Muscle of leg (tissue), 11 donors: Measurements from ENCODE around the gene PTPRK. TPM values are rescaled to one million over a fixed set of nuclear protein-coding genes. Genes with fewer than 3 reads are reported as not detected.

Experiments
- DNase-seq: peaks from one replicate; pipeline ENCODE4 v3.0.0; 2013
- H3K27ac ChIP-seq: one replicate; pipeline ENCODE4 v1.5.1; 2013; ENCODE audit warnings: mild to moderate bottlenecking, low read length, control low read depth
- H3K27me3 ChIP-seq: one replicate; pipeline ENCODE4 v1.6.1; 2013; ENCODE audit warnings: low read length; ENCODE audit not compliant: control insufficient read depth, insufficient read depth
- H3K36me3 ChIP-seq: one replicate; pipeline ENCODE4 v1.6.1; 2013; ENCODE audit warnings: low read length; ENCODE audit not compliant: control insufficient read depth, insufficient read depth
- H3K4me1 ChIP-seq: one replicate; pipeline ENCODE4 v1.6.1; 2013; ENCODE audit warnings: low read length; ENCODE audit not compliant: control insufficient read depth, insufficient read depth
- H3K4me3 ChIP-seq: one replicate; pipeline ENCODE4 v1.5.1; 2013; ENCODE audit warnings: low read length, control low read depth
- H3K9me3 ChIP-seq: replicated peaks from 2 replicates; pipeline ENCODE4 v1.6.1; 2013; ENCODE audit warnings: low read depth, low read length; ENCODE audit not compliant: control insufficient read depth
- WGBS: methylation state at CpG from one replicate; pipeline ENCODE4 v1.1.5; 2013; ENCODE audit warnings: missing lambda C conversion rate; ENCODE audit not compliant: insufficient coverage; 5-methylcytosine and 5-hydroxymethylcytosine counted together
- polyA plus RNA-seq, 8 donors: library from polyadenylated mRNA; unstranded; fragments of 120-200 nt; gene quantifications; one replicate each; pipeline versions ENCODE4 v1.2.1 to v1.2.3, GENCODE V29; 2013; ENCODE audit warnings: inconsistent platforms in 1 of 8, low replicate concordance in 1 of 8; ENCODE audit not compliant: insufficient read length in 8 of 8, insufficient read depth in 1 of 8
- total RNA-seq: library from RNA; stranded (reverse); fragments of 120-200 nt; gene quantifications from one replicate; pipeline ENCODE4 v1.2.4, GENCODE V29; 2013

PTPRK gene
- total and polyA plus RNA-seq, 9 donors = 14.4 to 21.8 (median 18.2) TPM

DNA sequence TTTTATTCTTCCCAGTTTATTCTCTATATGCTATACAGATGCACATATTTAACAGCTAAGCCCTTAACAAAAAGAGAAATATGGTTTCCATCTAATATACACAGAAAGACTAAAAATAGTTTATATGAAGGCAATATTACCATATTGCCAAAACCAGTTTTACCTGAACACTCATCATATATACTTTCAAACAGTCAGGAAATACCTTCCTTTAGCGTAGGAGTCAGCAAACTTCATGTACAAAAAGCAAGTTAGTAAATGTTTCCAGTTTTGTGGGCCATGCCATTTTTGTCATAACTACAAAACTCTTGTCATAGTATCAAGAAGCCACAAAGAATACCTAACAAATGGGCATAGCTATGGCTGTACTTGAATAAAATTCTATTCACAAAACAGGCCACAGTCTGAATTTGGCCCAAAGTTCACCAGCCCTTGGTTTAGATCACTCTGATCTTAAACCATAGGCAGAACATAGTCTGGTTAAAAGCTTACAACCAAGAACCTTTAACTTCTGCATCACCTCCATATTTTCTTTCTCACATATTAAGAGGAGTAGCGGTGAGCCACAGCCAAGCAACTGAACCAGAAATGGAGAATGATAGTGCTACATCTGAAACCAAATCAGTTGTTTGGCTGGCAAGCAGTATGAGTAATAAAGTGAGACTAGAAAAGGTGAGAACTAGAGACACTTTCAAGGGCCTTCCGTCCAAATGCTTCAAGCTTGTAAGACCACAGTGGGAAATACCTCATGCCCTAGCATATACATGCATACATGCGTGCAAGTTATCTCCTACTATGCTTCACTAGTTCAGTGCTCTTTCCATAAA, 116.6 kb downstream of the PTPRK start:
- no peaks in the 10 kb centered on the region for H3K4me1 ChIP-seq
- H3K27ac ChIP-seq = no peak overlapping the region
- H3K27me3 ChIP-seq = no peaks in the 10 kb centered on the region
- DNase-seq = no peak
- no peak overlapping the region for H3K4me3 ChIP-seq
- no peaks in the 10 kb centered on the region for H3K36me3 ChIP-seq
- H3K9me3 ChIP-seq = no peaks in the 10 kb centered on the region
- no CpG with 5 or more reads among the region's 4 CpGs for WGBS

DNA sequence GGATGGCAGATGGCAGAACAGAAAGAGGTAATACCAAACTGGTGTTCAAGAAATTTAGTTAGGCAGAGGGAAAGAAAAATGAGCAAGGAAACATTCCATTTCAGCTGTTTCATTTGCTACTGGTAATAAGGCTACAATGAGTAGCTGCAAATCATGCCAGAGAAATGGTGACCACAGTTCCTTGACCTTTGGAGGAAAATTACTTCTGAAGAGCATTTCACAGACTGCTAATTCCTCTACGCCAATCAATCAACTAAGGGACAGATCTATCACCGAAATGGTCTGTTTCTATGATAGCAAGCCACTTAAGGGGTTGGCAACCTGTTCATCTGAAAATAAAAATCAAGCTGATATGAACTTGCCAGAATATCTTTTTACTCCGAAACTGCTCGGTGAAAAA, 119.5 kb downstream of the PTPRK start:
- WGBS = no CpG with 5 or more reads among the region's 4 CpGs
- Histone ChIP-seq H3K9me3 (no peaks in the 10 kb centered on the region), H3K27ac (no peak overlapping the region), H3K4me1 (no peaks in the 10 kb centered on the region), H3K27me3 (no peaks in the 10 kb centered on the region), H3K4me3 (no peak overlapping the region), H3K36me3 (no peaks in the 10 kb centered on the region)
- DNase-seq = no peak

DNA sequence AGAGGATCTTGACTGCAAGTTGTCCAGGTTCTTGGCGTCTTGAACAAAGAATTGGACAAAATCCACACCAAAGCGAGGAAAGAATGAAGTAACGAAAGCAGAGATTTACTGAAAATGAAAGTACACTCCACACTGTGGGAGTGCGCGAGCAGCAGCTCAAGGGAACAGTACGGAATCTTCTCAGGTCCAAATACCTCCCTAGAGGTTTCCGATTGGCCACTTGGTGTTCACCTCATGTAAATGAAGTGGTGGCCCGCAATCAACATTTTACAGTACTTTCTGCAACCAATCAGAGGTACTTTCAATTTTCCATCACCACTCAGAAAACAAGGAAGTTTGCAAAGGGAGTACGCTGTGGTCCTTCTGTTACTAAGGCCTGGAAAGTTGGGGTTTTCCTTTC, 122.4 kb downstream of the PTPRK start:
- no peaks in the 10 kb centered on the region for H3K4me1 ChIP-seq
- H3K36me3 ChIP-seq = no peaks in the 10 kb centered on the region
- peak overlapping the region; percentile 25 for H3K4me3 ChIP-seq
- H3K27ac ChIP-seq = peak overlapping the region; percentile 65
- 71% methylated on average over 5 of the region's 9 CpGs for WGBS
- DNase-seq = peak; percentile 90
- no peaks in the 10 kb centered on the region for H3K27me3 ChIP-seq
- no peaks in the 10 kb centered on the region for H3K9me3 ChIP-seq

DNA sequence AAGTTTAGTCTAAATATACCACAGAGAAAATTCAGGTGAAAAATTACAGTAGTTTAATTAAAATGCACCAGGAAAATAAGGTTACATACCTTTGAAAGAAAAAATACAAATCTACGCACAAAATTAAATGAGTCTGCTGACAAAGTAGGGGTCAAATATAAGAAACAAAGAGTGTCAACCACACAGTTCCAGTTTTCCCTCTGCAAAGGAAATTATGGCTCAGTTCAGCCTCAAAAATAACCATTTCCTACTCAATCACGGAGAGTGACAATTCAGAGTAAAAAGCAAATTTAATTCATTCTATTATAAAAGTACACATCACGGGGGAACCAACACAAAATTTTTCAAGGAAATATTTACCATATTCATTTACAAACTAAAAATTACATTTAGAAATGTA, 124.8 kb downstream of the PTPRK start:
- no peaks in the 10 kb centered on the region for H3K27me3 ChIP-seq
- no CpG with 5 or more reads among the region's 3 CpGs for WGBS

DNA sequence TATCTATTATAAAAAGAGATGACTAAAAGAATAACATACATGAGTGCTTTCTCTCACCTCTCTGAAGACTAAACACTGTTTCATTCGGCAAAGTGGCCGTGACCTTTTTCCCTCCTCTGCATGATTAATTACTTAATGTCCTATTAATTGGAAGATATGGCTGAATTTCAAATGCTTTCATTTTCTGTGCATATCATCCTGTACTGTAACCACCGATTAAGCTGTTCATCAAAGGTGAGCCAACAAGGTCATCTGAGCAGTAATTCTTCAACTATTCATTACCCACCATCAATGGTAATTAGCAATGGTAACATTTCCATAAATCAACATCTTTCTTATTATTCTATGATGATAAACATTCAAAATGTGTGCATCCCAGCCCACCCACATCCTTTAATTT, 125.2 kb downstream of the PTPRK start:
- DNase-seq = no peak
- Histone ChIP-seq H3K27ac (no peak overlapping the region), H3K4me3 (no peak overlapping the region), H3K27me3 (no peaks in the 10 kb centered on the region), H3K36me3 (no peaks in the 10 kb centered on the region), H3K9me3 (no peaks in the 10 kb centered on the region), H3K4me1 (no peaks in the 10 kb centered on the region)
- WGBS = no CpG with 5 or more reads among the region's 3 CpGs

More for the DNA sequence above, 124.8 kb downstream of the PTPRK start:
- no peak overlapping the region for H3K27ac ChIP-seq
- DNase-seq = no peak
- H3K4me1 ChIP-seq = no peaks in the 10 kb centered on the region
- H3K36me3 ChIP-seq = no peaks in the 10 kb centered on the region
- H3K4me3 ChIP-seq = no peak overlapping the region
- no peaks in the 10 kb centered on the region for H3K9me3 ChIP-seq

DNA sequence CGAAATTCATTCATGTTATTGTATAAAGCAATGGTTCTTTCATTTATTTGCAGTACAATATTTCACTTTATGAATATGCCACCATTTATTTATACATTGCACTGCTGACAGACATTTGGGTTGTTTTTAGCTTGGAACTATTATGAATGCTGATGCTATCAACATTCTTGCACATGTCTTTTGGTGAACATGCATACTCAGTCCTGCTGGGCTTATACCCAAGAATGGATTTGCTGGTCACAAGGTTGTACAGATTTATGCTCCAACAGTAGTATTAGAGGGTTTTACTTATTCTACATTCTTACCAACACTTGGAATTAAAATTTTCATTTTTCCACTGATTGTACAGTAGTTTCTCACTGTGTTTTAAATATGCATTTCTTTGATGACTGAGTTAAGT, 126.2 kb downstream of the PTPRK start:
- DNase-seq = no peak
- no peak overlapping the region for H3K4me3 ChIP-seq
- no peaks in the 10 kb centered on the region for H3K27me3 ChIP-seq
- no peaks in the 10 kb centered on the region for H3K9me3 ChIP-seq
- no CpG with 5 or more reads among the region's 1 CpG for WGBS
- no peaks in the 10 kb centered on the region for H3K36me3 ChIP-seq
- H3K27ac ChIP-seq = no peak overlapping the region
- H3K4me1 ChIP-seq = no peaks in the 10 kb centered on the region

DNA sequence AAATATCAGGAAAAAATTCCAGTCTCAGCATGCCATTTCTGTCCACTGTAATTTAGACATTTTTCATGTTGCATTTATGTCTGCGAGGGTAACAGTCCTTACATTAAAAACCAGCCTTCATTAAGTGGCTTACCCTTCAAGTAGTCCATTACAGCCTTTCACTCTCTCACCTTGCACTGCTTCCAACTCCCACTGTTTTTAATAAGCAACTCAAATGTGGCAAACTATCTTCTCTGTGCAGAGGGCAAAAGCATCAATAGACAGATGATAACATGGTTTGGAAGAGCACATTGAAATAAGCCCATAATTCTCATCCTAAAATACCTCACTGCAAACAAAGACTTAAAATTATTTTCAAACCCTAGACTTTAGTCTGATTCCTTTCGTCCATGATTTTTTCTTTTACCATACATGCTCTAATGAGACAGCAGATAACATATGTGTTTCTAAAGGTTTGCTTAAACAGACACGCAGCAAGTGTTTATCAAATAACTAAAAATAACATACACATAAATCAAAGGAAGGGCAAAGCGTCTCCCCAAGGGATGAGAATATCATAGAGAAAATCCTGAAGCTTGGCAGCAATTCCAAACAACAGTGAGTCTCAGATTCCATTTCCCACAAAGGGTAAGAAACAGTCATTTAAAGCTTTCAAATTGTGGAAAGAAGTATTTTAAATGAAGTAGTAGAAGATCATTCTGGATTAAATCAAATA, 130.4 kb downstream of the PTPRK start:
- Histone ChIP-seq H3K27me3 (no peaks in the 10 kb centered on the region), H3K27ac (no peak overlapping the region), H3K4me1 (no peaks in the 10 kb centered on the region), H3K9me3 (no peaks in the 10 kb centered on the region), H3K4me3 (no peak overlapping the region), H3K36me3 (no peaks in the 10 kb centered on the region)
- WGBS = 89% methylated on average over 1 of the region's 4 CpGs
- no peak for DNase-seq

DNA sequence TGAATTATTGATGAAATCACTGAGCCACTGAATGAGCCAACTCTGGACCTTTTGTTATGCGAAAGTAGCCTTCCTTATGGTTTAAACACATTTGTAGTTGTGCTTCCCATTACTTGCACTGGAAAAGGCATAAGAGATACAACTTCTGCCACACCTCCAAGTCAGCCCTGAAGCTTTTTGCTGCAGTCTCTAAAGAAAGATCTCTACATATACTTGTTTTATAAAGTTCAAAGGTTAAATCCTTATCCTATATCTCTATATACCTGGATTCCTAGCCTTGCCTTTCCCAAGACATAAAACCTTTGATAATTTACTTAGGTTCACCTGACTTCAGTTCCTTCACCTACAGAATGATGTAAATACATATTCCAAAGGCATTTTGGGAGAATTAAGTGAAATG, 132.0 kb downstream of the PTPRK start:
- H3K27ac ChIP-seq = no peak overlapping the region
- H3K4me3 ChIP-seq = no peak overlapping the region
- DNase-seq = no peak
- H3K36me3 ChIP-seq = no peaks in the 10 kb centered on the region
- no CpG with 5 or more reads among the region's 1 CpG for WGBS
- H3K27me3 ChIP-seq = no peaks in the 10 kb centered on the region
- H3K4me1 ChIP-seq = no peaks in the 10 kb centered on the region
- no peaks in the 10 kb centered on the region for H3K9me3 ChIP-seq

DNA sequence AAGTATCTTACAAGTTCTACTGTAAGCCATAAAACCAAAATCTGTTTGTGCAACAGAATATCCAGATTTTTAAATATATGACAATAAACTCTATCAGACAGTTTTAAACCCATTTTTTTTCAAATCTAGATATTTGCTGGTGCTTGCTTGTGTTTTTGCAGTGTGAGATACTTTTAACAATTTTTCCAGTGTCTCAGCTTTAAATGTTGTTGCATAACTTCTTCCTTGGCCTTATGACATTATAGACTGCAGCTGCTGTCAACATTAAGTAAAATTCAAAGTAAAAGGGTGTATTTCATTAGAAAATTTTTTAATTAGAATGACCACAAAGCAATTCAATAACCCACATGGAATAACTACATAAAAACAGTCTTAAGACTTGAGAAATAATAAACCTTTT, 139.5 kb downstream of the PTPRK start:
- H3K9me3 ChIP-seq = peaks cover 15% of the 10 kb centered on the region
- H3K4me1 ChIP-seq = no peaks in the 10 kb centered on the region
- no peaks in the 10 kb centered on the region for H3K36me3 ChIP-seq
- H3K27me3 ChIP-seq = no peaks in the 10 kb centered on the region
- H3K27ac ChIP-seq = no peak overlapping the region
- no peak for DNase-seq
- H3K4me3 ChIP-seq = no peak overlapping the region

DNA sequence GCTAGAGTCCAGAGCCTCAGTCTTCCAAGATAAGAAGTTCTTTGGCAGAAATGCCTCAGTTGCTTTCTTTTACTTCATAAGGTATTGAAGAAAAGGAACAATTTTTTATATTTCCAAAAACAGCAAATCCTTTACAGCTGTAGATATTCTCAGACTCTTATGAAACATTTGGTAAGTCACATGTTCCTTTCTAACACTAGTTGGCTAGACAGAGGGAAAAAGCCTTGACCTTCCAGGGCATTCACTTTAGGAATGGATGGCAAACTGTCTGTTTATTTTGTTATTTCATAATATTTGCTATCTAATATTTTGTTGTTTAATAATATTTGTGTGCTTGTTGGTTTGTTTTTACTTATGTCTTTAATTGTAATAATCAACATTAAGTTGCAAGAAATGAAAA, 140.8 kb downstream of the PTPRK start:
- H3K4me3 ChIP-seq = no peak overlapping the region
- H3K27me3 ChIP-seq = no peaks in the 10 kb centered on the region
- H3K4me1 ChIP-seq = no peaks in the 10 kb centered on the region
- DNase-seq = no peak
- H3K27ac ChIP-seq = no peak overlapping the region
- peaks cover 22% of the 10 kb centered on the region for H3K9me3 ChIP-seq
- no peaks in the 10 kb centered on the region for H3K36me3 ChIP-seq
